ENCODE measurements around the gene MAML2.

GRCh38 chr11:96358321-96358720, 15.3 kb upstream of the MAML2 start:
- TF ChIP-seq CTCF (IDR thresholded peaks at IDR 0.05) (no peak), ZFX (IDR thresholded peaks at IDR 0.05; ENCODE audit: borderline replicate concordance) (no peak)

Data from 22Rv1 (cell line).